GM18526 (cell line): ENCODE measurements around the gene RHNO1.

Experiments
- POLR2A ChIP-seq: IDR thresholded peaks from 3 replicates; pipeline ENCODE4 v1.6.1; 2011; ENCODE audit not compliant: insufficient read length; ENCODE audit errors: extremely low read depth

RHNO1 gene

GRCh38 chr12:2854669-2855453 is 22.2 kb upstream of the RHNO1 start:
- no peak for TF ChIP-seq POLR2A

- no peak for TF ChIP-seq POLR2A
Observed at GRCh38 chr12:2855546-2855945, 21.5 kb upstream of the RHNO1 start.

- TF ChIP-seq POLR2A: no peak
Observed at GRCh38 chr12:2856051-2856450, 21.0 kb upstream of the RHNO1 start.

- TF ChIP-seq POLR2A: no peak
Observed at GRCh38 chr12:2857021-2857431, 20.0 kb upstream of the RHNO1 start, which contains the start of gene TEX52. TEX52 (minus strand) TSS chr12:2857039; CDS start chr12:2857026, 13 bp downstream.

- no peak for TF ChIP-seq POLR2A
Observed at GRCh38 chr12:2857576-2857975, 19.4 kb upstream of the RHNO1 start.

GRCh38 chr12:2858334-2858733 is 18.7 kb upstream of the RHNO1 start:
- no peak for TF ChIP-seq POLR2A

GRCh38 chr12:2858944-2859421 is 18.0 kb upstream of the RHNO1 start:
- TF ChIP-seq POLR2A: no peak

GRCh38 chr12:2860170-2860569 is 16.9 kb upstream of the RHNO1 start:
- TF ChIP-seq POLR2A: no peak

- TF ChIP-seq POLR2A: no peak
Observed at GRCh38 chr12:2862876-2863275, 14.1 kb upstream of the RHNO1 start.

- TF ChIP-seq POLR2A: no peak
Observed at GRCh38 chr12:2864198-2864597, 12.8 kb upstream of the RHNO1 start.

GRCh38 chr12:2876431-2877046 is 484 bp upstream of the RHNO1 start:
- TF ChIP-seq POLR2A: no peak

- no peak for TF ChIP-seq POLR2A
Observed at GRCh38 chr12:2877953-2878732, 1.1 kb downstream of the RHNO1 start.

- TF ChIP-seq POLR2A: no peak
Observed at GRCh38 chr12:2879853-2880252, 2.8 kb downstream of the RHNO1 start.

- TF ChIP-seq POLR2A: no peak
Observed at GRCh38 chr12:2884810-2885209, 7.8 kb downstream of the RHNO1 start.

- no peak for TF ChIP-seq POLR2A
Observed at GRCh38 chr12:2886768-2887450, 9.9 kb downstream of the RHNO1 start.
